HG02970 (cell line): ENCODE data around the gene KRT32.

Experiments used
- ATAC-seq: cut with Tn5 transposase; IDR thresholded peaks from one replicate; pipeline ENCODE4 v1.9.1; 2021; ENCODE audit warnings: mild to moderate bottlenecking, moderate library complexity, moderate number of reproducible peaks; ENCODE audit not compliant: unreplicated experiment, low FRiP score

Gene KRT32

DNA sequence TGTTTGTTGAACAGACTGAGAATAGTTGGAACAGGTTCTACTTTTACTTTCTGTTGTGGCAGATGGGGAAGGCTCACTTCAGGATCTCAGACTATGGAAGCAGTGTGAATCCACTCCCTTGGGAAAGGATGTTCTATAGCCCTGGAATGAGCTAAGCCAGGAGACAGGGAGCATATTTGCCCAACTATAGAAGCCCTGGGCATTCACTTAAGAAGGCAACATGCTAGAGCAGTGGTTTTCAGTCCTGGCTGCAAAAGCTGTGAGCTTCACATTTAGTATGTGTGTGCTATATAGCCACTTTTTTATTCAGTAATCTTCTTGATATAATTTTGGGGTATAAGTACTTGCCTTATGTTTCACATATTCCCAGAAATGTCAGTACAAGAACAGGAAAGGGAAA lies 1.2 kb upstream of the KRT32 start:
- no peak for ATAC-seq

DNA sequence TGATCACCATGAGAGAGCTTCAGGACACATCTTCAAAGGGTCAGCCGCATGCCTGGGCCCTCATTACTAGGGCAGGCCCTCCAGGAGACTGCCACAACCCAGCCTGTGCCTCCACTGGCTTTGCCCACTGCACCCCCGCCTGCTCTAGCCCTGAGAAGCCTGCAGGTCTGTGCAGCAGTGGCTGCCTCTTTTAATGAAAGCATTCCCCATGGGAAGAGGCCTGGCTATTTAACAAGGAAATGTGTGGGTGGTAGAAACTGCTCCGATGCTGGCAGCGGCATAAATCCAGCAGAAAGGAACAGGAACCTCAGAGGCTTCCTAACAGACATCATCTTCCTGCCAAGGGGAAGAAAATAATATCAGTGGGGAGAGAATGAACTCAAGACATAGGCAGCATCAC lies 375 bp upstream of the KRT32 start:
- no peak for ATAC-seq

DNA sequence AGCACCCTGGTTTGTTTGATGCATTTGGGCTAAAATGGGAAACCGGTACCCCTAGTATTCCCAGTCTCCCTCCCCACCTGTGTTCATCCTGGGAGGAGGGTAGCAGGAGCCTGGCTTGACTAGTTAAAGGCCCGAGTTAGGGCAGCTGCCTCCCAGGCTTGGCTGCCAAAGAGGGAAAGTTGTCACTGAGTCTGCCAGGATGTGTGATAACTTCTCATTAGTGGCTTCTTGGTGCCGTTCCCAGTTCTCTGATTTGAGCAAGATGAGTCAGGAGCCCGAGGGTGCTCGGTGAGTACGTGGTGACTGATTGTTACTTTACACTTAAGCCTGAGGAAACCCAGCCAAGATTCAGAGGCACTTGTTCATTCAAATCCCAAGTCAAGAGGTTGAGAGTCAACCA lies 2.5 kb downstream of the KRT32 start:
- ATAC-seq = no peak

DNA sequence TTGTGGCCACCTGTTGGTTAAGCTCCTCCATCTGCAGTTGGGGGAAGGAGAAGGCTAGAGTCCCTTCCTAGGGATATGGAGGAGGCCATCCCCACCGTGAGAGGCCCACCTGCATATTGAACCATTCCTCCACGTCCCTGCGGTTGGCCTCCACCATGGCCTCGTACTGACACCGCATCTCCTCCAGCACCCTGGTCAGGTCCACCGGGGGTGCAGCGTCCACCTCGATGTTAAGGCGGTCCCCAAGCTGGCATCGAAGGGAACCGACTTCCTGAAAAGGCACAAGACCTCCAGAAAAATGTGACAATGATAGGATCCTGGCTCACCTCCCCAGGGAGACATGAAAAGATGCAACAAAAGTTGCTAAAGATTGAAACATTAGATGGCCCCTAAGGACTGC lies 3.0 kb downstream of the KRT32 start:
- no peak for ATAC-seq

DNA sequence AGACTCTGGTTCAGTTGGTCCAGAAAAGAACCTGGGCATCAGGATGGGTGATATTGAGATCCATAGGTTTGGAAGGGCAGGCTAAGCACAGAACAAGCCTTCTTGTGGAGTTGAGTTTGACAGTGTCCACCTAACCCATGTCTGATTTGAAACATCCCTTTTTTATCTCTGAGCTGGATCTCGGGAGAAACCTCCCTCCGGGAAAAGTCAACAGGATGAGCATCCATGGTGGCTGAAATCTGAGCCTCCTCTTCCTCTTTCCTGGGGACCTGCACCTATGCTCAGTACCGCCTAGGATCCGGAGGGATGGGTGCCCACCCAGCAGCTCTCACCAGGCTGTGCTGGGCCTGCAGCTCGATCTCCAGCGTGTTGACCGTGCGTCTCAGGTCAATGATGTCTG lies 3.4 kb downstream of the KRT32 start:
- ATAC-seq = no peak

DNA sequence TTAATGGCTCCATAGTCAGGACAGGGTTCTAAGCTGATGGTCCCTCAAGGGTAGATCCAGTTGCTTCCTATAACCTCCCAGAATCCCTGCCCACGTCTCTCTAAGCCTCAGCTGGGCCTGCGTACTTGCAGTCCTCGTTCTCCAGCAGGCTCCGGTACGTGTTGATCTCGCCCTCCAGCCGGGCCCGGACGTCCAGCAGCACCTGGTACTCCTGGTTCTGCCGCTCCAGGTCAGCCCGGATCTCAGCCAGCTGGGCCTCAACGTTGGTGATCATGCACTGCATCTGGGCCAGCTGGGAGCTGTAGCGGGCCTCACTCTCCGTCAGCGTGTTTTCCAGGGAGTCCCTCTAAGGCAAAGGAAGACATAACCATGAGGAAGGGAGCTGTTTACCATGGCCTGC lies 4.5 kb downstream of the KRT32 start:
- ATAC-seq = no peak

DNA sequence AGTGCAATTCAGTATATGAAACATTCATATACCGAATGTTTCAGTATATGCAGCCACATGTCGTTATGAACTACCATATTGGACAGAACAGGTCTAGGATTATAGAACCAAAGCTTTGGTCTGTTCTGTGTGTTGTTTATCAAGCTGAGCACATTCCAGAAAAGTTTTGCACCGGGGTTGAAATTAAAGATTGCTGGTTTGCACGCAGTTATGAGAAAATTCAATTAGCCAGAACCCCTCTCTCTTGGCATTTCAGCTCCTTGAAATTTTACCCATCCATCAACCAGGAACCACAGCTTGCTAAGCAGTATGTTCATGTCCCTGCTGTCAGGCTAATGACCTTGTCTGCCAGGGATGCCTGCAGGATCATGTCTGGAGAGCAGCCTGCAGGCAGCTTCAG lies 9.5 kb downstream of the KRT32 start:
- no peak for ATAC-seq

DNA sequence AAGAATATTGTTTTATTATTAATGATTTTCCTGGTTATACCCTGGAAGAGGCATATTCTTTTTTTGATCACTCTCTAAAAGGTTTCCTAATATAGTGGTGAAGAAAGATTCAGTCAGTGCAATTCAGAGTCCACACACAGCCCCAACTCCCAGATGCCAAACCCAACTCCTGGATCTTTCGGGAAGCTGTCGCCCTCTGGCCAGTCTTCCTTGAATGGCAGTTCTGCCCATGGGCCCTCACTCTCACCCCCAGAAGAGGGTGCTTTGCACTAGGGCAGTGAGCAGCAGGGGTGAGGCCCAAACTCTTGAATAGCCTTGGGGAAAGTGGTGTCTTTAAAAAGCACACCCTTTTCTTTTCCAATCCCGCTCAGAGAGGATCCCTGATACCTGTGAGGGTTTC lies 11.0 kb downstream of the KRT32 start:
- ATAC-seq = no peak

DNA sequence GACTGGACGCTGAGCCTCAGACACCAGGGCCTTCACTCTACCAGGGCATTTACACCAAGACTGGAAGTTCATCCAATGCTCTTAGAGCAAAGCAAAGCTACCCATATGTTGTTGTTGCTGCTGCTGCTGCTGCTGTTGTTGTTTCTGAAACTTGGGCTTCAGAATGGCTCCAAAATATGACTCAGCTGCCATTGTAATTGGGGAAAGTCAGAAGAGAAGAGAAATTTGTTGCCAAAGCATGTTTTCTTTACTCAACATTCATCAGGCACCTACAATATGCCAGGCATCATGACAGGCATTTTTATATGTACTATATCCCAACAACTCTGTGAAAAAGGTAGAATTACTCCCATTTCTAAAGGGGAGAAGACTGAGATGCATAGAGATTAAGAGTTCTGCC lies 11.9 kb downstream of the KRT32 start:
- no peak for ATAC-seq

DNA sequence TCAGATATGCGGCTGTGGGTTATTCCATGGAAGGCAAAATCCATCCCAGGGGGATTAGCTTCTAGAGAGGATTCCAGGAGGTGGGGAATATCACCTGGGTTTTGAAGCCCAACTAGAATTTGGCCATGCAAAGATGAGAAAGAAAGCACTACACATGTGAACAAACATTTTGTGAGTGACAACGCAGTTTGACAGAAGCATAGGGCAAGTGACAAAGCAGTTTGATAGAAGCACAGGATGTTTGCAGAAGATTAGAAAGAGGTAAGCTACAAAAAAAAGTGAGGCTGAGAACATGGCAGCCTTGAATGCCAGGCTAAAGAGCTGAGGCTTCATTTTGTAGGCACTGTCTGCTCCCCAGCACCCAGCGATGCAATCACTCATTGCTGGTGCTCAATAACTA lies 14.1 kb downstream of the KRT32 start:
- no peak for ATAC-seq

DNA sequence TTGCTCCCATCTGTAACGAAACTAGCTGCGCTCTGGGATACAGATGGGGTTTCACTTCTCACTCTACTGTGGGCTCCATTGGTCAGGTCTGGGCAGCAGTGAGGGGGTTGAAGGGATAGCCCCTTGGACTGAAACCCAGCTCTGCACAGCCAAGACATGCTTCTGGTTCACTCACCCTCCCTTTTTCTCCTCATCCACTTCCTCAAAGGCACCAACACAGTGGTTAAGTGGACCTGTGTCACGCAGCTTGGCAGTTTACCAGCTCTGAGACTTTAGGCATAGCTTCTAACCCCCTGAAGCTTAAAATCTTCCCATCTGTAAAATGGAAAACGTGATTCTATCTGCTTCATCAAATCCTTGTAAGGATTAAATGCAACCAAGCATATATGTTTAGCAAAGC lies 14.9 kb downstream of the KRT32 start:
- no peak for ATAC-seq

DNA sequence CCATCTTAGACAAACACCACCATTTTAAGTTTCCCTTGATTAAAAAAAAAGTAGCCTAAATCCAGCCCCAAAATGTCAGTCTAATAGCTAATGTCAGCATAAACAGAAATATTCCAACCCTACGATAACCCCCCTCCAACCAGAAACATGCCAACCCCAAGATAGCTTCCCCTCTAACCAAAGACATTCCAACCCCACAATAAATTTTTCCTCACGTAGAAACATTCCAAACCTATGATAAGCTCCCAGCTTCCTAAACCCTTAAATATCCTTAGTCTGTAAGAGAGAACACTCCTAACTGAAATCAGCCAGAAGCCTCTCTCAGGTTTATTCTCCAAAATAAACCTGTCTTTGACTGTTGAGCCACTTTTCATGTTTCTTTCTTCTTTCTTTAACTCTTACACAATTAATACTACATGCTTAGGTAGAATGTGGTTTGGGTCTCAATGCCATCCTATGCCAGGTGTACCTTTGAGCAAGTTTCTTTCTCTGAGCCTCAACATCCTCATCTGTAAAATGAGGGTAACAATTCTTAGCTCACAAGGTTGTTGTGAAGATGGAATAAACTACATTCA lies 15.9 kb downstream of the KRT32 start:
- ATAC-seq = no peak

DNA sequence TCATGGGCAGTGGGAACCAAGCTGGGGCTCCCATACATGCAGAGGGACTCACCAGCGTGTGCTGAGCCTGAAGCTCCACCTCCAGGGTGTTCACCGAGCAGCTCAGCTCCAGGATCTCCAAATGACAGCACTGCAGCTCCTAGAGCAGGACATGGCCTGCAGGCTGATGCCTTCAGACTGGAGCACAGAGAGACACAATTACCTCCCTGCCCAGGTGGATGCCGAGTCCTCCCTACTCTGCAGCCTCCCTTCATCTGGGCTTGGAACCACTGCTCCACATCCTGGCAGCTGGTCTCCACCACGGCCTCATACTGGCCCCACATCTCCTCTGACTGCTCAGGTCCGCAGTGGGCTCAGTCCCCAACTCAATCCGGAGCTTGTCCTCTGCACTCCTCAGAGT lies 18.2 kb downstream of the KRT32 start:
- no peak for ATAC-seq

DNA sequence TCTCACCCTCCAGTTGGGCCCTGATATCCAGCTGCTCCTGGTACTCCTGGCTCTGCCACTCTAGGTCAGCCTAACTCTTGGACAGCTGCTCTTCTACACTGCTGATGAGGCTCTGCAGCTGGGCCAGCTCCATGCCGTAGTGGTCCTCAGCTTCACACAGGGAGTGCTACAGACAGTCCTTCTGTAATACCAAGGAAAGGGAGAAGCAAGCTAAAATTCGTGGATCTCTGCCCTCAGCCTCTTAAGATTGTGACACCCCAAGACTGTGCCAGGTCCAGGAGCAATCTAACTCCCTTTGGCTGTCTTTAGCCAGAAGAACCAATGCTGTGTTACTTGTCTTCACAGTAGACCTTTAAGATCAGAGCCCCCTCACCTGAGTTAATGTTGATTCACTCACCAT lies 18.7 kb downstream of the KRT32 start:
- ATAC-seq = no peak

DNA sequence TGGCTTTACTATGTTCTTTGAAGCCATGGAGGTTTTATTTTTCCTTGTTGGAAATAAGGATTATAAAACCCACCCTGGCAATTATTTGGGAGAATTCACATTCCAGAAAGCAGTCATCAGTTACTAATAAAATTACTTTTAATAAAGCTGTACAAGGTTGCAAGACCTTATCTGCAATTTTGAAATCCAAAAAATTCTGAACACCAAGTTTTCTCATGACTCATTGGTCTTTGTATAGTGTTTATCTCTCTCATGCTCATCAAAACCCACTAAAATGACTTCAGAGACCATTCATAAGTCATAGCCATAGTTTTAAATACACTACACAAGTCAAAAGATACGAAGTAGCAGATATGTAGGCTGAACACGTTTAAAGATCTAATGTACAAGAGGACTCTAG lies 20.4 kb downstream of the KRT32 start:
- no peak for ATAC-seq

DNA sequence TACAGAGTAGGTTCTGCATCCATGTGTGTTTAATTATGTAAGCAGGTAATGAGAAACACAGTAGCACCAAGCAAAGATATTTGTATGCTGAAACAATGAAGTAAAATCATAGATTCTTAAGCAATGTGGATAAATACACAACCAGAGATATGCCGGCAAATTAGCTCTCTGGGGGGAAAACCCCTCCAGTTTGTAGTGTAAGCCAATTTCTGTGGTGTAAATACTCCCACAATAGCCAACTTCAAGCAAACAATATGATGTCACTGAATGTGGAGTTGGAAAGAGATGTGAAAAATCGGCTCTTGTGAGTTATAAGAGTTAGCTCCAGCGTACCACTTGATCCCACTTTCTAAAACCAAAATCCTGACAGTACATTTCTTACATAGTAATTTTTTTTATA lies 22.5 kb downstream of the KRT32 start:
- no peak for ATAC-seq

DNA sequence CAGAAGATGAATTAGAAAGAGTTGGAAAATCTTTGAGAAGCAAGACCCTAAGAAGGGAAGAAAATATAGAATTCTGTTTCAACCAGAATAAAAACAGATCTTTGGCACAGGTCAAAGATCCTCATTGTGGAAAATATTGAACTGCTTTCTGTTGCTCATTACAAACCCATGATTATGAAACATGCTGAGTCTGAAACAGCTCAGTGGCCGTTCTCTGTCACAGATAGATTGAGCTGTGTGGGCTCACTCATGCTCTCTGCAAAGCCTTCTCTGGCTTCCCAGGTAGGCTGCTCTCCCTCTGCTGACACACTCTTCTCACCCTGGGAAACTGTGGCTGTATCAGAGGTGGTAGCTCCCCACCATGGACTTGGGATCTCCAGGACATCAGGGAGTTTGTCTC lies 23.0 kb downstream of the KRT32 start:
- no peak for ATAC-seq

DNA sequence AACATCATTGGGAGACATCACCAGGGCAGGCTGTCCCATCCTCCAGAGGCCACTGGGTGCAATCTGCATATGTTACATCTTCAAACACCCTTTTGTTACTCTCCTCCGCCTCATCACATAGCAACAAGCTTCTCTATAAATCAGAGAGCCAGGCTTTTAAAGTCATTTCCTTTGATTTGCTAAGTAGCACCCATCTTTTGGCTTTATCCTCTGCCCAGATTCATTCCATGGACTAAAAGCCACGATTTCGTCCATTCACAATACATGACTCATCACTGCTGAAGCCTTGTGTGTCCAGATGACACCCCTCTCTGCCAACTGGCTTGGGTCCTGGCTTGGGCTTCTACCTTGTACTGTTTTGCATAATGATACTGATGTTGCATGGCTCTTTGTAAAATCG lies 24.4 kb downstream of the KRT32 start:
- no peak for ATAC-seq

DNA sequence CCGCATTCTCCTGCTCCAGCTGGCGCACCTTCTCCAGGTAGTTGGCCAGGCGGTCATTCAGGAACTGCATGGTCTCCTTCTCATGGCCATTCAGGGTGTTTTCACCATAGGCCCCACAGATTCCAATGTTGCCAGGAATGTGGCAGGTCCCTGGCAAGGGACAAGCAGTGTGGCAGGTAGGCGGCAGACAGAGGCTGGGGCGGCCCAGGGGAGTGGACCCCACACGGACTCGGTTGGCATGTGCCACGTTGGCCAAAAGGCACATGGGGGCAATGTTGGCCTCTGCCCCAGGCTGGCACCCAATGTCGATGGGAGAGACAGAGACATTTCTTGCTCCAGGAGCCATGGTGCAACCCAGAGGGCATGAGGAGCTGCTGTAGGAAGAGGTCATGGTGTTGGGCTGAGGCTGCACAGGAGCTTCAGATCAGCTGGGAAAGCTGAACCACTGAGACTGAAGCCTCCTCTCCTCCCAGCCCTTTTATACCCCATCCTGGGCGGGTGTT lies 26.6 kb downstream of the KRT32 start, which contains the start of gene KRT38:
KRT38 (minus strand) TSS at position 453 of the 503 bp plus-strand sequence; CDS start at position 391, 62 bp downstream.
- ATAC-seq = no peak

DNA sequence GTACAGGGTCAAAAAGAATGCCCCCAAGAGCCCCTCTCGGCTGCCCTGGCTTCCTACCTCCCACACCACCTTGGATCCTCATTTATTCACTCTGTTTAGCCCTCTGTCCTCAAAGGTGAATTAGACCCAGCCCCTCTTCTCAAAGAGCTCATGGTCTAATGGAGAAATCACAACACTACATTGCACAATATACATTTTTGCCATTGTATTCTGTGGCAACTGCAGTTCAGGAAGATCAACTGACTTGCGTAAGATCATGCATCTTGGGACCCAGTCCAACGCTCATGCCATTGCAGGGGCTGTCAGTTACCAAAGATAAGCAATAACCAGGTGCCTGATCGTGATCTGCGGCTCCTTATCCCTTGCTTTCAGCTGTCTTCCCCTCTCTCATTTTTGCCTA lies 27.8 kb downstream of the KRT32 start:
- ATAC-seq = no peak

DNA sequence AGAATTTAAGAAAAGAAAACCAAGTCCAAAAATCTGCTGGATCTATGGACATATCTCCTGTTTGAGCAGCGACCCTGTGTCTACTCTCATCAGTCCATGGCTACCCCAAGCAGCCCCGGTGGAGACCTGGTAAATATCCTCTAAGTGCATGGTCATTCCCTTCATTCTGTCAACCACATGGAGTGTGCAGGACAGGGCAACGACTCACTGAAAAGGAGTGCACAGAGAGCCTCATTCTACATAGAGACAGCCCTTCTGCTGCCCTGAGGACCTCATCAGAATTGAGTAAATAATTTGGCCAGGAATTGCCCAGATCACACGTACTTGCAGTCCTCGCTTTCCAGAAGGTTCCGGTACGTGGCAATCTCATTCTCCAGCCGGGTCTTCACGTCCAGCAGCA lies 29.4 kb downstream of the KRT32 start:
- no peak for ATAC-seq

DNA sequence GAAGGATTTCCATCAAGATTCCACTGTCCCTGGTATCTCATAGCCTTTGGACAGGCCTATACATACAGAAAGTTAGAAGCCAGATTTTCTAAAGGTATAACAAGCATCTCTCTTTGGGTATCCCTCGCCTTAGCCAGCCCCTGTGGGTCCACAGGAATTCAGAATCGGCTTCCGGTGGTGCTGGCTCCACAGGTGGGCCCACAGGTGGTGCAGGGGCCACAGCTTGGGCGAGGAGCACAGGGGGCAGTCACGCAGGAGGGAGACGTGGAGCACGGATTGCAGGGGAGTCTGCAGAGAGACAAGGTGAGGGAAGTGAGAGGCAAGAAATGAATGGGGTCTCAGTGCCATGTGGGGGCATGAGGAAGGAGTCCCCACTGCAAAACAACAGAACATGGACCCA lies 29.9 kb downstream of the KRT32 start:
- no peak for ATAC-seq

DNA sequence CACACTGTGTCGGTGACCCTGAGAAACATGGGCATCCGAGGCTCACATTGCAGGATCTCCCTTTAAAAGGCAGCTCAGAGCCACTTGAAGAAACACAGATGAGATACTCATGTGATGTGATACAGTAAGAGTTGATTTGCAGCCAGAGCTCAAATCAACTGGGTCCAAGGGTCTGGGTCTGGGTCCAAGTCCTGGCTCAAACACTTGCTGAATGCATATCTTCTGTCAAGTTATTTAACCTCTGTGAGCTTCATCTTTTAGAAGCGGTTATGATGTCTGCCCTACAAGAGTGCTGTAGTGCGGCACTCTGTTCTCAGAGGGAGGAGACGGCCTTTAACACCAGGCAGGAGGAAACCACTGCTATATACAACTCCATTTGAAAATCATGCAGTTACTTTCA lies 32.8 kb downstream of the KRT32 start:
- ATAC-seq = no peak
